IMR-90 (cell line): Measurements from ENCODE around the gene PIGA. TPM values are rescaled to one million over a fixed set of nuclear protein-coding genes. Genes with fewer than 3 reads are reported as not detected.
"Not testable (repeated sequence)": the region's sequence is repeated elsewhere in the genome, so short reads cannot be mapped to it uniquely, and the experiment has no call there.

ENCODE experiments used
- ATAC-seq: fragments of 200-7000 bp; cut with Tn5 transposase; 2 replicates; pipeline ENCODE4 v1.9.1; 2020; ENCODE audit warnings: low read depth, mild to moderate bottlenecking, moderate library complexity
- BruUV-seq: library from RNA; stranded (reverse); fragments of 400-500 nt; replicated peaks from 2 replicates; lab custom pipeline; 2021; lab: Mats Ljungman, UMichigan
- CTCF ChIA-PET: fragments of 300-600 bp; formaldehyde crosslinking; extraction: SDS; loops from one replicate; lab custom pipeline; 2021; ENCODE audit warnings: antibody characterized with exemption; lab: Yijun Ruan, JAX
- POLR2A ChIA-PET: fragments of 300-600 bp; sonication (Branson Sonifier 250); formaldehyde crosslinking; loops from one replicate; lab custom pipeline; 2022; ENCODE audit warnings: antibody characterized with exemption; ENCODE audit not compliant: unreplicated experiment; lab: Charles Lee
- DNase-seq: peaks from one replicate; pipeline ENCODE4 v3.0.0; 2013
- H2AFZ ChIP-seq: replicated peaks from 2 replicates; pipeline ENCODE3; 2013; ENCODE audit warnings: low read length, mild to moderate bottlenecking; ENCODE audit not compliant: poor library complexity
- H2AK5ac ChIP-seq: 2 replicates; pipeline ENCODE4 v1.6.1; 2013; ENCODE audit warnings: low read depth, low read length, inconsistent platforms
- H2AK9ac ChIP-seq: replicated peaks from 2 replicates; pipeline ENCODE3; 2013; ENCODE audit warnings: mild to moderate bottlenecking, low read depth, low read length, moderate library complexity; ENCODE audit not compliant: poor library complexity
- H2BK120ac ChIP-seq: 2 replicates; pipeline ENCODE4 v1.6.1; 2013; ENCODE audit warnings: low read depth, low read length, inconsistent platforms
- H2BK15ac ChIP-seq: 3 replicates; pipeline ENCODE4 v1.6.1; 2013; ENCODE audit warnings: low read depth, low read length, inconsistent platforms
- H2BK20ac ChIP-seq: 2 replicates; pipeline ENCODE4 v1.6.1; 2013; ENCODE audit warnings: low read depth, mild to moderate bottlenecking, inconsistent platforms, low read length, moderate library complexity
- H2BK5ac ChIP-seq: 2 replicates; pipeline ENCODE4 v1.6.1; 2013; ENCODE audit warnings: mild to moderate bottlenecking, low read depth, low read length, inconsistent platforms; ENCODE audit not compliant: poor library complexity, severe bottlenecking
- H3K14ac ChIP-seq: replicated peaks from 2 replicates; pipeline ENCODE4 v1.6.1; 2013; ENCODE audit warnings: low read depth, low read length, inconsistent platforms
- H3K18ac ChIP-seq: 2 replicates; pipeline ENCODE4 v1.6.1; 2013; ENCODE audit warnings: low read depth, low read length, control low read depth
- H3K23ac ChIP-seq: 2 replicates; pipeline ENCODE4 v1.6.1; 2013; ENCODE audit warnings: low read depth, low read length, inconsistent platforms
- H3K27ac ChIP-seq: 2 replicates; pipeline ENCODE4 v1.5.1; 2013; ENCODE audit warnings: mild to moderate bottlenecking, control low read depth, low read length; ENCODE audit not compliant: insufficient read depth
- H3K27me3 ChIP-seq: 2 replicates; pipeline ENCODE4 v1.6.1; 2013; ENCODE audit warnings: low read length; ENCODE audit not compliant: control insufficient read depth, insufficient read depth
- H3K36me3 ChIP-seq: 2 replicates; pipeline ENCODE4 v1.6.1; 2013; ENCODE audit warnings: low read length, mixed read lengths; ENCODE audit not compliant: control insufficient read depth, insufficient read depth
- H3K4ac ChIP-seq: 2 replicates; pipeline ENCODE4 v1.6.1; 2013; ENCODE audit warnings: low read depth, low read length, inconsistent platforms
- H3K4me1 ChIP-seq: 2 replicates; pipeline ENCODE4 v1.6.1; 2013; ENCODE audit warnings: low read length, mixed read lengths; ENCODE audit not compliant: control insufficient read depth, insufficient read depth
- H3K4me2 ChIP-seq: 2 replicates; pipeline ENCODE4 v1.6.1; 2013; ENCODE audit warnings: low read depth, mild to moderate bottlenecking, control low read depth, low read length, moderate library complexity
- H3K4me3 ChIP-seq: 2 replicates; pipeline ENCODE4 v1.5.1; 2013; ENCODE audit warnings: low read depth, mild to moderate bottlenecking, control low read depth, low read length, moderate library complexity; ENCODE audit not compliant: insufficient read depth
- H3K56ac ChIP-seq: 2 replicates; pipeline ENCODE4 v1.6.1; 2013; ENCODE audit warnings: low read length, inconsistent platforms; ENCODE audit not compliant: insufficient read depth; ENCODE audit errors: extremely low read depth
- H3K79me1 ChIP-seq, 2 experiments: 2 replicates each; pipeline ENCODE4 v1.6.1; 2013; ENCODE audit warnings: low read length in 2 of 2, inconsistent platforms in 1 of 2, low read depth in 1 of 2
- H3K9ac ChIP-seq: 2 replicates; pipeline ENCODE4 v1.6.1; 2013; ENCODE audit warnings: low read depth, low read length, control low read depth
- H3K9me1 ChIP-seq: 2 replicates; pipeline ENCODE4 v1.6.1; 2013; ENCODE audit warnings: low read length, inconsistent platforms; ENCODE audit not compliant: insufficient read depth
- H3K9me3 ChIP-seq: 2 replicates; pipeline ENCODE4 v1.6.1; 2013; ENCODE audit warnings: low read length; ENCODE audit not compliant: control insufficient read depth, insufficient read depth
- H4K20me1 ChIP-seq: 2 replicates; pipeline ENCODE4 v1.6.1; 2013; ENCODE audit warnings: low read length, inconsistent platforms; ENCODE audit not compliant: insufficient read depth
- H4K5ac ChIP-seq: 2 replicates; pipeline ENCODE4 v1.6.1; 2013; ENCODE audit warnings: mild to moderate bottlenecking, low read depth, low read length, control low read depth
- H4K8ac ChIP-seq, 2 experiments: 2 replicates each; pipeline ENCODE4 v1.6.1; 2013; ENCODE audit warnings: low read depth in 2 of 2, low read length in 2 of 2, control low read depth in 1 of 2, inconsistent platforms in 1 of 2
- H4K91ac ChIP-seq: 2 replicates; pipeline ENCODE4 v1.6.1; 2013; ENCODE audit warnings: low read depth, low read length, inconsistent platforms; ENCODE audit not compliant: insufficient read depth
- CEBPB ChIP-seq: IDR thresholded peaks from 2 replicates; pipeline ENCODE4 v1.6.1; 2012; ENCODE audit warnings: low read depth, low read length, improper control_type of control experiment
- MAFK ChIP-seq: IDR thresholded peaks from 2 replicates; pipeline ENCODE4 v1.6.1; 2012; ENCODE audit warnings: low read depth, low read length, improper control_type of control experiment
- RCOR1 ChIP-seq: IDR thresholded peaks from 2 replicates; pipeline ENCODE4 v1.6.1; 2012; ENCODE audit warnings: mild to moderate bottlenecking, low read length, improper control_type of control experiment; ENCODE audit not compliant: insufficient replicate concordance
- WGBS, 2 experiments: methylation state at CpG; one replicate each; pipeline versions ENCODE4 v1.1.5 to v1.1.7; 2013; ENCODE audit warnings: missing lambda C conversion rate in 2 of 2; ENCODE audit not compliant: insufficient read length in 1 of 2; ENCODE audit errors: extremely low coverage in 2 of 2; 5-methylcytosine and 5-hydroxymethylcytosine counted together
- dilution Hi-C: fragments of 300-500 bp; cut with HindIII; formaldehyde crosslinking; loops from one replicate; pipeline ENCODE4 v1.14.3; 2018; ENCODE audit warnings: low sequenced_read_pairs; ENCODE audit not compliant: unreplicated experiment
- in situ Hi-C: fragments of 300-500 bp; cut with MboI; formaldehyde crosslinking; loops from 3 replicates; pipeline ENCODE4 v1.14.3; 2019; ENCODE audit warnings: low sequenced_read_pairs, inconsistent platforms, mixed read lengths
- intact Hi-C: fragments of 100-400 bp; cut with micrococcal nuclease; formaldehyde crosslinking; loops from 2 replicates; pipeline ENCODE4 v1.10.0; 2022
- polyA plus RNA-seq, 3 experiments: library from polyadenylated mRNA; depleted of rRNA; stranded (reverse); fragments of >200 nt; gene quantifications; 2 replicates each; pipeline ENCODE4 v1.2.3, GENCODE V29; 2012; ENCODE audit warnings: low replicate concordance in 1 of 3
- total RNA-seq: library from RNA; depleted of rRNA; stranded (reverse); fragments of >200 nt; gene quantifications from 2 replicates; pipeline ENCODE4 v1.2.3, GENCODE V29; 2012
- TF ChIP-seq, protein P1 (sequence below): fragments of 150-350 bp; IDR thresholded peaks from 2 replicates; pipeline ENCODE4 v1.6.1; 2017; ENCODE audit warnings: mild to moderate bottlenecking, antibody characterized with exemption, low read length, low read depth

Gene PIGA
- total and polyA plus RNA-seq, 2 of the 4 experiments (the other 2 are of a cell fraction): 3.4 to 9.1 TPM

DNA sequence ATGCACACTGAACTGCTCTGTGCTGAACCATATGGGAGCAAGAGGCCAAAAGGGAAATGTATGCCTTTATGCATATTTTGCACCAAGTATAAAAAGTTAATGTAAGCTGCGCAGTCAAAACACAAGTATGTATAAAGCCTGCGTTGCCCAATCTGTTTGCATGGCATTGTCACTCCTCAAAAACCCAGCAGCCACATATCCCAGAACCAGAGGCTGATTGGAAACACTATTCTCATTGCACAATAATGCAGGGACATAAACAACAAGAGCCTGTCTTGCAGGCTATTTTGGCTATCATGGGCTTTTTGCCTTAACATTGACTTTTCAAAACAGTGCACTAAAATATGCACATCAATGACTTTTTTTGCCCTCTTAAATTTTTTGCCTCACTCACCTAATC lies 60.4 kb downstream of the PIGA start:
- DNase-seq: no peak
- no peaks in the 10 kb centered on the region for H4K20me1 ChIP-seq
- TF ChIP-seq, protein P1, sequence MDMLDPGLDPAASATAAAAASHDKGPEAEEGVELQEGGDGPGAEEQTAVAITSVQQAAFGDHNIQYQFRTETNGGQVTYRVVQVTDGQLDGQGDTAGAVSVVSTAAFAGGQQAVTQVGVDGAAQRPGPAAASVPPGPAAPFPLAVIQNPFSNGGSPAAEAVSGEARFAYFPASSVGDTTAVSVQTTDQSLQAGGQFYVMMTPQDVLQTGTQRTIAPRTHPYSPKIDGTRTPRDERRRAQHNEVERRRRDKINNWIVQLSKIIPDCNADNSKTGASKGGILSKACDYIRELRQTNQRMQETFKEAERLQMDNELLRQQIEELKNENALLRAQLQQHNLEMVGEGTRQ: no peak
- TF ChIP-seq CEBPB (0 out of 2 replicates have a peak, but pooled peaks have one; percentile 41), RCOR1 (no peak), MAFK (no peak)
- H3K79me1 ChIP-seq: no peaks in the 10 kb centered on the region
- no TSS peak for BruUV-seq
- H3K14ac ChIP-seq: no peak overlapping the region
- H3K4ac ChIP-seq: no peak overlapping the region
- H3K36me3 ChIP-seq: no peaks in the 10 kb centered on the region
- H2BK15ac ChIP-seq: no peak overlapping the region
- no peak overlapping the region for H2BK120ac ChIP-seq
- no peak overlapping the region for H3K27ac ChIP-seq
- no CpG with 5 or more reads among the region's 2 CpGs for WGBS, 2 experiments
- H3K27me3 ChIP-seq: no peaks in the 10 kb centered on the region
- H3K4me3 ChIP-seq: no peak overlapping the region
- H3K56ac ChIP-seq: no peak overlapping the region
- no peak overlapping the region for H3K23ac ChIP-seq
- ATAC-seq: no peak
- no peaks in the 10 kb centered on the region for H3K9me3 ChIP-seq
- H2AK9ac ChIP-seq: no peak overlapping the region
- in situ Hi-C loops: no loop called here
- dilution Hi-C loops: no loop called here
- H4K5ac ChIP-seq: no peak overlapping the region
- H2AK5ac ChIP-seq: no peak overlapping the region
- no peak overlapping the region for H3K4me2 ChIP-seq
- no peaks in the 10 kb centered on the region; the same call in 1 of the 2 replicates for H3K4me1 ChIP-seq
- H3K18ac ChIP-seq: no peak overlapping the region
- H2BK5ac ChIP-seq: no peak overlapping the region
- ChIA-PET POLR2A (no interaction called here), CTCF (no interaction called here)
- no peak overlapping the region for H2AFZ ChIP-seq
- H2BK20ac ChIP-seq: no peak overlapping the region
- H4K91ac ChIP-seq: no peak overlapping the region
- no peaks in the 10 kb centered on the region for H3K9me1 ChIP-seq
- H4K8ac ChIP-seq: no peak overlapping the region
- intact Hi-C loops: no loop called here
- no peak overlapping the region for H3K9ac ChIP-seq

DNA sequence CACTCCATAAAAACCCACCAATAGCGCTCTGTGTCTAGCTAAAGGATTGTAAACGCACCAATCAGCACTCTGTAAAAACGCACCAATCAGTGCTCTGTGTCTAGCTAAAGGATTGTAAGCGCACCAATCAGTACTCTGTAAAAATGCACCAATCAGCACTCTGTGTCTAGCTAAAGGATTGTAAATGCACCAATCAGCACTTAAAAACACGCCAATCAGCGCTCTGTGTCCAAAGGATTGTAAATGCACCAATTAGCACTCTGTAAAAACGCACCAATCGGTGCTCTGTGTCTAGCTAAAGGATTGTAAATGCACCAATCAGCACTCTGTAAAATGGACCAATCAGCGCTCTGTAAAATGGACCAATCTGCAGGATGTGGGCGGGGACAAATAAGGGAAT lies 62.0 kb downstream of the PIGA start:
- H3K18ac ChIP-seq, dilution Hi-C loops, H4K20me1 ChIP-seq, H3K4me3 ChIP-seq, H2AK9ac ChIP-seq, H3K23ac ChIP-seq, H3K14ac ChIP-seq, H2BK5ac ChIP-seq, H3K56ac ChIP-seq, H3K79me1 ChIP-seq, H2AK5ac ChIP-seq, intact Hi-C loops, H2BK20ac ChIP-seq, H3K27ac ChIP-seq, H3K4me1 ChIP-seq, H2BK15ac ChIP-seq, POLR2A ChIA-PET, H4K5ac ChIP-seq, H2BK120ac ChIP-seq, H3K27me3 ChIP-seq, H3K36me3 ChIP-seq, H4K91ac ChIP-seq, DNase-seq, H3K4ac ChIP-seq, H3K9me1 ChIP-seq, BruUV-seq, H2AFZ ChIP-seq, ATAC-seq, H3K9ac ChIP-seq, H3K9me3 ChIP-seq, H3K4me2 ChIP-seq, CTCF ChIA-PET, H4K8ac ChIP-seq, in situ Hi-C loops: not testable (repeated sequence)
- 72% methylated on average over 3 of the region's 10 CpGs; no CpG with 5 or more reads in 1 of the 2 experiments for WGBS, 2 experiments
